Choroid plexus epithelial cell (primary cell): Measurements from ENCODE around the gene TMX4.

Experiments used
- DNase-seq: peaks from one replicate; pipeline ENCODE4 v3.0.0-alpha.2; 2010; ENCODE audit warnings: low read depth
- H3K4me3 ChIP-seq: 2 replicates; pipeline ENCODE4 v1.5.1; 2011; ENCODE audit warnings: low read depth, mild to moderate bottlenecking, control low read depth, low read length, moderate library complexity
- CTCF ChIP-seq: conservative IDR thresholded peaks from 2 replicates; pipeline ENCODE4 v1.5.1; 2011; ENCODE audit warnings: low read depth, mild to moderate bottlenecking, control low read depth, inconsistent platforms, low read length, moderate library complexity

The TMX4 gene

GRCh38 chr20:7930343-7930742 is 89.2 kb downstream of the TMX4 start:
- TF ChIP-seq CTCF: no peak

More at GRCh38 chr20:7930343-7930742, 89.2 kb downstream of the TMX4 start:
- H3K4me3 ChIP-seq: no peak overlapping the region
- DNase-seq: no peak
